ENCODE measurements around the gene PIGN.

Gene PIGN

DNA sequence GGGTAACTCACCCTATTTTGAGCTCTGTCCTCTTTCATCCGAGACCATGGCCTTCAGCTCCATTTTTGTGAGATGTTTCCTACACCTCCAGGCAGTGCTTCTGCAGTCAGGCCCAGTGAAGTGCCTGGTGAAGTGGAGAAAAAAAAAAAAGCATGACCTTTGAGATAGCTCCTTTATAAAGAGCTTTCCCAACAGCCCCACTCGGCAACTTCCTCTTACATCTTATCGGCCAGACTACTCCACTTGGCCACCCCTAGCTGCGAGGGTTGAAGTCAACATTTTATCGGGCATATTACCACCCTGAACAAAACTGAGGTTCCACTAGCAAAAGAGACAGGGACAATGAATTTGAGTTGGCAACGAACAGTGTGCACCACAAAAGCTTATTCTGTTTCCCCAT lies 169.2 kb downstream of the PIGN start:
- Histone ChIP-seq H4K20me1 (ENCODE audit: insufficient read depth, low read length) (no peaks in the 10 kb centered on the region), H3K4me1 (ENCODE audit: insufficient read depth, low read length) (no peaks in the 10 kb centered on the region), H3K4me3 (ENCODE audit: low read depth in 1 of 2, low read length in 2 of 2) (no peak overlapping the region), H3K27ac (ENCODE audit: low read length) (no peak overlapping the region), H3K4me2 (ENCODE audit: insufficient read depth, low read length) (no peak overlapping the region), H3K36me3 (ENCODE audit: insufficient read depth, low read length) (no peaks in the 10 kb centered on the region), H3K79me2 (ENCODE audit: insufficient read depth, low read length) (no peaks in the 10 kb centered on the region), H3K9ac (ENCODE audit: low read depth, low read length) (no peak overlapping the region), H3K9me3 (ENCODE audit: insufficient read depth, low read length, severe bottlenecking) (no peaks in the 10 kb centered on the region), H2AFZ (ENCODE audit: low read depth, low read length) (no peak overlapping the region), H3K27me3 (ENCODE audit: insufficient read depth, low read length, poor library complexity) (no peaks in the 10 kb centered on the region)
- no peak for DNase-seq
- TF ChIP-seq, protein P1, sequence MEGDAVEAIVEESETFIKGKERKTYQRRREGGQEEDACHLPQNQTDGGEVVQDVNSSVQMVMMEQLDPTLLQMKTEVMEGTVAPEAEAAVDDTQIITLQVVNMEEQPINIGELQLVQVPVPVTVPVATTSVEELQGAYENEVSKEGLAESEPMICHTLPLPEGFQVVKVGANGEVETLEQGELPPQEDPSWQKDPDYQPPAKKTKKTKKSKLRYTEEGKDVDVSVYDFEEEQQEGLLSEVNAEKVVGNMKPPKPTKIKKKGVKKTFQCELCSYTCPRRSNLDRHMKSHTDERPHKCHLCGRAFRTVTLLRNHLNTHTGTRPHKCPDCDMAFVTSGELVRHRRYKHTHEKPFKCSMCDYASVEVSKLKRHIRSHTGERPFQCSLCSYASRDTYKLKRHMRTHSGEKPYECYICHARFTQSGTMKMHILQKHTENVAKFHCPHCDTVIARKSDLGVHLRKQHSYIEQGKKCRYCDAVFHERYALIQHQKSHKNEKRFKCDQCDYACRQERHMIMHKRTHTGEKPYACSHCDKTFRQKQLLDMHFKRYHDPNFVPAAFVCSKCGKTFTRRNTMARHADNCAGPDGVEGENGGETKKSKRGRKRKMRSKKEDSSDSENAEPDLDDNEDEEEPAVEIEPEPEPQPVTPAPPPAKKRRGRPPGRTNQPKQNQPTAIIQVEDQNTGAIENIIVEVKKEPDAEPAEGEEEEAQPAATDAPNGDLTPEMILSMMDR (IDR thresholded peaks at IDR 0.05; ENCODE audit: borderline replicate concordance, extremely low read depth, low read length, poor library complexity, severe bottlenecking) = no peak
- ATAC-seq (ENCODE audit: insufficient read depth, low read depth) = no peak

DNA sequence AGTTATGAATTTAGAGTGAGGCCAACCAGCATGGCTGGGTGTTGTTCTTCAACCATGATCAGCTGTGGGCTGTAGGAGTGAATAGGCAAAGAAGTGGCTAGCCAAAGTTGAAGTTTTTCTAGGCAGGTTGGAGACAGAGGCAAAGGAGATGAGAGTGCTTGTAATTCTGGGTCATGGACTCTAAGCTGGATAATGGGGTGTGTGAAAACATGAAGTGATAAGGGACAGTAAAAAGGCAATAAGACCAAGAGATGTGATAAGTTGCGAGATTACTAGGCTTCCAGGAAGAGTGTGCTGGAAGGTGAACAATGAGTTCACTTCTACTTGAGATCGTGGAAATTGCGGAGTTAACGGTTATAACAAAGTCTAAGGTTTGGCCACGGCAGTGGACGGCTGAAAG lies 175.4 kb downstream of the PIGN start:
- H3K4me2 ChIP-seq (ENCODE audit: insufficient read depth, low read length) = no peak overlapping the region
- H3K9ac ChIP-seq (ENCODE audit: low read depth, low read length) = no peak overlapping the region
- no peak overlapping the region for H3K4me3 ChIP-seq (ENCODE audit: low read depth in 1 of 2, low read length in 2 of 2)
- no peaks in the 10 kb centered on the region for H3K36me3 ChIP-seq (ENCODE audit: insufficient read depth, low read length)
- H3K27me3 ChIP-seq (ENCODE audit: insufficient read depth, low read length, poor library complexity) = no peaks in the 10 kb centered on the region
- no peak overlapping the region for H2AFZ ChIP-seq (ENCODE audit: low read depth, low read length)
- H4K20me1 ChIP-seq (ENCODE audit: insufficient read depth, low read length) = no peaks in the 10 kb centered on the region
- no peak for ATAC-seq (ENCODE audit: insufficient read depth, low read depth)
- H3K27ac ChIP-seq (ENCODE audit: low read length) = no peak overlapping the region
- TF ChIP-seq, protein P1 (IDR thresholded peaks at IDR 0.05; ENCODE audit: borderline replicate concordance, extremely low read depth, low read length, poor library complexity, severe bottlenecking) = no peak
- TF ChIP-seq EZH2 (IDR thresholded peaks at IDR 0.05; ENCODE audit: borderline replicate concordance, low read depth, low read length, severe bottlenecking) = no peak
- no peaks in the 10 kb centered on the region for H3K4me1 ChIP-seq (ENCODE audit: insufficient read depth, low read length)
- DNase-seq = no peak
- H3K9me3 ChIP-seq (ENCODE audit: insufficient read depth, low read length, severe bottlenecking) = no peaks in the 10 kb centered on the region
- H3K79me2 ChIP-seq (ENCODE audit: insufficient read depth, low read length) = no peaks in the 10 kb centered on the region

DNA sequence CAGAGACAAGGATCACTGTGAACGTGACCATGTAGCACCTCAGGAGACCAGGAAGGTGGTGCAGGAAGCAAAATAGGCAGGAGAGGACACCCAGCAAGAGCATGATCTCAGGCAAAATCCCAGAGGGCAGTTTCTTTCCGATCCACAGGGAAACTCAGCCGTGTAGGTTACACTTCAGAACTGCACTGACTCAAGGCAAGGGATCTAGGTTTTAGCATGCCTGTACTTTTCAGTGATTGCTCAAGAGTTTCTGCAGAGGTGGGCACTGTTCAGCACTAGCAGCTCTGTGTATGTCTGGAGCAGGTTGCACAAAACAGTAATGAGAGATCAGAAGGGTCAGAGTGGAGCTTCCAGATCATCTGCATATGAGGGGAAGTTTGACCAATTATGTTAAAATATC lies 177.3 kb downstream of the PIGN start:
- no peaks in the 10 kb centered on the region for H3K36me3 ChIP-seq (ENCODE audit: insufficient read depth, low read length)
- H3K4me1 ChIP-seq (ENCODE audit: insufficient read depth, low read length) = no peaks in the 10 kb centered on the region
- H3K27ac ChIP-seq (ENCODE audit: low read length) = no peak overlapping the region
- DNase-seq = no peak
- no peak overlapping the region for H2AFZ ChIP-seq (ENCODE audit: low read depth, low read length)
- H4K20me1 ChIP-seq (ENCODE audit: insufficient read depth, low read length) = no peaks in the 10 kb centered on the region
- no peaks in the 10 kb centered on the region for H3K27me3 ChIP-seq (ENCODE audit: insufficient read depth, low read length, poor library complexity)
- no peaks in the 10 kb centered on the region for H3K9me3 ChIP-seq (ENCODE audit: insufficient read depth, low read length, severe bottlenecking)
- no peak overlapping the region for H3K4me3 ChIP-seq (ENCODE audit: low read depth in 1 of 2, low read length in 2 of 2)
- no peaks in the 10 kb centered on the region for H3K79me2 ChIP-seq (ENCODE audit: insufficient read depth, low read length)
- TF ChIP-seq EZH2 (IDR thresholded peaks at IDR 0.05; ENCODE audit: borderline replicate concordance, low read depth, low read length, severe bottlenecking) = no peak
- TF ChIP-seq, protein P1 (IDR thresholded peaks at IDR 0.05; ENCODE audit: borderline replicate concordance, extremely low read depth, low read length, poor library complexity, severe bottlenecking) = no peak
- no peak for ATAC-seq (ENCODE audit: insufficient read depth, low read depth)
- H3K9ac ChIP-seq (ENCODE audit: low read depth, low read length) = no peak overlapping the region
- no peak overlapping the region for H3K4me2 ChIP-seq (ENCODE audit: insufficient read depth, low read length)

DNA sequence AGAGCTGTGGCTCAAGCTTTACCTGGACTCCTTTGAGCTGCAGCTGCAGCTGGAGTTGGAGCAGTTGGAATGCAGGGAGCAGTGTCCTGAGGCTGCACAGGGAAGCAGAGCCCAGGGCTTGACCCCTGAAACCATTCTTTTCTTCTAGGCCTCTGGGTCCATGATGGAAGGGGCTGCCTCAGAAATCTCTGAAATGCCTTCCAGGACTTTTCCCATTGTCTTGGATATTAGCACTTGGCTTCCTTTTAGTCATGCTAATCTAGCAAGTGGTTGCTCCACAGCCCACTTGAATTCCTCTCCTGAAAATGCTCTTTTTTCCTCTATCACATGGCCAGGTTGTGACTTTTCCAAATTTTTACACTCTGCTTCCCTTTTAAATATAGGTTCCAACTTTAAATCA lies 185.5 kb downstream of the PIGN start:
- DNase-seq (no peak), ATAC-seq (ENCODE audit: insufficient read depth, low read depth) (no peak)
- Histone ChIP-seq H2AFZ (ENCODE audit: low read depth, low read length) (no peak overlapping the region), H3K27me3 (ENCODE audit: insufficient read depth, low read length, poor library complexity) (no peaks in the 10 kb centered on the region), H3K79me2 (ENCODE audit: insufficient read depth, low read length) (no peaks in the 10 kb centered on the region), H3K9me3 (ENCODE audit: insufficient read depth, low read length, severe bottlenecking) (peaks cover 5% of the 10 kb centered on the region), H3K4me1 (ENCODE audit: insufficient read depth, low read length) (no peaks in the 10 kb centered on the region), H3K4me2 (ENCODE audit: insufficient read depth, low read length) (no peak overlapping the region), H3K9ac (ENCODE audit: low read depth, low read length) (no peak overlapping the region), H3K36me3 (ENCODE audit: insufficient read depth, low read length) (no peaks in the 10 kb centered on the region), H3K27ac (ENCODE audit: low read length) (no peak overlapping the region), H4K20me1 (ENCODE audit: insufficient read depth, low read length) (no peaks in the 10 kb centered on the region), H3K4me3 (ENCODE audit: low read depth in 1 of 2, low read length in 2 of 2) (no peak overlapping the region)
- no peak for TF ChIP-seq EZH2 (IDR thresholded peaks at IDR 0.05; ENCODE audit: borderline replicate concordance, low read depth, low read length, severe bottlenecking)
- TF ChIP-seq, protein P1 (IDR thresholded peaks at IDR 0.05; ENCODE audit: borderline replicate concordance, extremely low read depth, low read length, poor library complexity, severe bottlenecking) = no peak
